ENCODE data around the gene GMDS.

The GMDS gene

DNA sequence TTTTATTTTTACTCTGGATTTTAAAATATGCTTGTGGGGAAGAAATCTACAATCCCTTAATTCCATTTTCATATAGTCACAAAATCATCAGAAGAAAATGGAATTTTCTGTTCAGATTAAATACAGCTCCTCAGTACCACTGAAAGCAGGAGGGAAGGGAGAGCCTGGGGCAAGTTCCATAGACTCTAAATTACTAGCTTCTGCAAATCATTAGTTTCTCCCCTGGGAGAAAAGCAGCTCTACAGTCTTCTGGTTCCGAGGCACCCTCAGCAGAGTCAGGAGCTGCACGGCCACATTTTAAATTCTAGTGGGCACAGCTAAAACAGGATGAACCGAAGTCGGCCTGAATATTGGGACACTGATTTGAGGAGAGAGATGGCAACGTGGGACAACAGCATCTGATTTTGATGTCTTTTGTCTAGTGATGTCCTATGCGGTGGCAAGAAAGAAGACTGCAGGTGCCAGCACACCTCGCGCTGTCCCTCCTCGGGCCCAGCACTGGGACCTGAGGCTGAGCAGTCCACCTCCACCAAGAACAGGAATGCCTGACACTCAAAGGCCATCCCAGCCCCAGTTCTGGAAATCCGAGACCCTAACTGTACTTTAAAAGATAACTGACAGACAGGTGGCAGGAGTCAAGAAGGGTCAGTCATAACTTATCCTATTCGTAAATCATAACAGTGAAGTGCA is 545.0 kb downstream of the GMDS start:
- Histone ChIP-seq H3K4me1 (ENCODE audit: control insufficient read depth, insufficient read depth, low read depth, low read length) (peaks cover 18% of the 10 kb centered on the region), H4K91ac (ENCODE audit: low read length) (no peak overlapping the region), H3K18ac (ENCODE audit: low read depth in 1 of 2, low read length in 2 of 2) (no peak overlapping the region), H3K27me3 (ENCODE audit: control insufficient read depth in 1 of 2, insufficient read depth in 1 of 2, low read length in 2 of 2) (peaks cover 0 to 4% of the 10 kb centered on the region in 2 experiments), H3K36me3 (ENCODE audit: control insufficient read depth in 1 of 2, insufficient read depth in 2 of 2, low read depth in 1 of 2, low read length in 2 of 2) (peaks cover 0 to 3% of the 10 kb centered on the region in 2 experiments), H2BK15ac (ENCODE audit: low read depth, poor library complexity, severe bottlenecking) (no peak overlapping the region), H3K14ac (ENCODE audit: low read length in 2 of 2) (no peak overlapping the region), H3K4me3 (ENCODE audit: insufficient read depth in 1 of 2, low read depth in 1 of 2, low read length in 2 of 2) (no peak overlapping the region), H3K9ac (ENCODE audit: low read length) (peak overlapping the region; percentile 46), H4K8ac (ENCODE audit: low read length) (no peak overlapping the region), H3K23ac (ENCODE audit: low read length in 2 of 2) (no peak overlapping the region), H2BK5ac (ENCODE audit: low read depth, low read length, poor library complexity, severe bottlenecking) (no peak overlapping the region), H3K27ac (ENCODE audit: low read length, poor library complexity, severe bottlenecking) (no peak overlapping the region), H3K4me2 (ENCODE audit: low read length, poor library complexity, severe bottlenecking) (no peak overlapping the region), H2BK12ac (ENCODE audit: low read length in 2 of 2) (no peak overlapping the region), H3K4ac (ENCODE audit: low read depth in 1 of 2, low read length in 2 of 2) (no peak overlapping the region), H3K9me3 (ENCODE audit: control insufficient read depth, low read length) (no peaks in the 10 kb centered on the region), H2BK120ac (ENCODE audit: low read depth, low read length) (no peak overlapping the region), H2AFZ (ENCODE audit: low read depth, low read length) (no peak overlapping the region), H2AK5ac (ENCODE audit: low read length, severe bottlenecking) (peak overlapping the region; percentile 42), H3K79me1 (replicated peaks; ENCODE audit: low read length, poor library complexity, severe bottlenecking) (no peaks in the 10 kb centered on the region)
- no peak for DNase-seq
- 94% methylated on average over 10 of the region's 11 CpGs for WGBS

DNA sequence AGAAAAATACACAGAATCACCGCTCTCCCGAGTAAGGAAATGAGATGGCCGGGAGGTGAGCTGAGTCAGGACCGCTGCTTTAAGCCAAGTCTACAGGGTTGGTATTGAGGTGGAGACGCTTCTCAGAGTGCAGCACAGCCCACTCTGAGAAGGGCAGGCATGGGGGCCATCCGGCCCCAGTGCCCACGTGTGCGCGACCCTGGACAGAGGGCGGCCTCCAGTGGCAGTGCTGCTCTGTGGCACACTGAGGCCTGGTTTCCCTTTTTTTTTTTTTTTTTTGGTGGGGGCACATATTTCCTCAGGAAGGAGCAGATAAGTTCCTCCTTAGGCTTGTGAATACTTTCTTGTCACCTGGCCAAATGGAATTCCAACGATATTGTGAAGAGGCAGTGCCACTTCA is 546.9 kb downstream of the GMDS start:
- Histone ChIP-seq H3K18ac (ENCODE audit: low read depth in 1 of 2, low read length in 2 of 2) (no peak overlapping the region), H2BK120ac (ENCODE audit: low read depth, low read length) (no peak overlapping the region), H3K27ac (ENCODE audit: low read length, poor library complexity, severe bottlenecking) (no peak overlapping the region), H3K27me3 (ENCODE audit: control insufficient read depth in 1 of 2, insufficient read depth in 1 of 2, low read length in 2 of 2) (peaks cover 0 to 4% of the 10 kb centered on the region in 2 experiments), H3K36me3 (ENCODE audit: control insufficient read depth in 1 of 2, insufficient read depth in 2 of 2, low read depth in 1 of 2, low read length in 2 of 2) (peaks cover 0 to 3% of the 10 kb centered on the region in 2 experiments), H2AK5ac (ENCODE audit: low read length, severe bottlenecking) (no peak overlapping the region), H3K4me2 (ENCODE audit: low read length, poor library complexity, severe bottlenecking) (no peak overlapping the region), H3K4me3 (ENCODE audit: insufficient read depth in 1 of 2, low read depth in 1 of 2, low read length in 2 of 2) (no peak overlapping the region), H4K91ac (ENCODE audit: low read length) (no peak overlapping the region), H3K9ac (ENCODE audit: low read length) (no peak overlapping the region), H2AFZ (ENCODE audit: low read depth, low read length) (no peak overlapping the region), H3K14ac (ENCODE audit: low read length in 2 of 2) (no peak overlapping the region), H3K4me1 (ENCODE audit: control insufficient read depth, insufficient read depth, low read depth, low read length) (peaks cover 13% of the 10 kb centered on the region), H3K4ac (ENCODE audit: low read depth in 1 of 2, low read length in 2 of 2) (no peak overlapping the region), H3K23ac (ENCODE audit: low read length in 2 of 2) (no peak overlapping the region), H3K9me3 (ENCODE audit: control insufficient read depth, low read length) (no peaks in the 10 kb centered on the region), H2BK15ac (ENCODE audit: low read depth, poor library complexity, severe bottlenecking) (no peak overlapping the region), H3K79me1 (replicated peaks; ENCODE audit: low read length, poor library complexity, severe bottlenecking) (no peaks in the 10 kb centered on the region), H2BK12ac (ENCODE audit: low read length in 2 of 2) (no peak overlapping the region), H4K8ac (ENCODE audit: low read length) (no peak overlapping the region), H2BK5ac (ENCODE audit: low read depth, low read length, poor library complexity, severe bottlenecking) (no peak overlapping the region)
- no peak for DNase-seq
- WGBS = 93% methylated on average over 11 of the region's 11 CpGs

DNA sequence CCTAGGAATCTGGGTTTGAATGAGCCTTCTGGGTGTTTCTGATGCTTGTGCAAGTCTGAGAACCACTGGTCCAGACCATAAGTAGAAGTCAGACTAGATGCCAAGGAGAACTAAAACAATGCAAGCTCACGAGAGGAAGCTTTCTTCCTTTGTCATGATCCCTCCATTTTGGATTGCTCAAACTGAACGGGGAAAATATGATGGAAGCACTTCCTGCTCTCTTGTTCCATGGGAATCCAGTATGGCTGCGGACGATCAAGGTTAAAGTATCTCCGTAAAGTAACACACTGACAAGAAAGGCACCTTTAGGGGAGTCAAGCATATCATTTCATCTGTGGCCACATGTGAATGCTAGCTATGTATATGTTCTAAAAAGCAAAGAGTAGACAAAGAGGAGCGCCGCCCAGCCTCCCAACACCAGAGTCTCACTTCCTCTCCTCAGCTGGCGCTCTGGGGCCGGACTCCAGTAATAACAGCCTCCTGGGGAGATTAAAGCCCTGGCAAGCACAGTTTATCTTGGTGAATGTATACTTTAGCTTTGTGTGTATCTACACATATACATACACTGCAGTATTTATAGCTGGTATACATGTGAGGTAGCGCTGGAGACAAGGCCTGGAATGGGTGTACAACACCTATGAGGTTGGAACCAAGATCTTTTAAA is 547.6 kb downstream of the GMDS start:
- WGBS = 88% methylated on average over 6 of the region's 10 CpGs
- Histone ChIP-seq H3K9ac (ENCODE audit: low read length) (no peak overlapping the region), H3K27ac (ENCODE audit: low read length, poor library complexity, severe bottlenecking) (no peak overlapping the region)

DNA sequence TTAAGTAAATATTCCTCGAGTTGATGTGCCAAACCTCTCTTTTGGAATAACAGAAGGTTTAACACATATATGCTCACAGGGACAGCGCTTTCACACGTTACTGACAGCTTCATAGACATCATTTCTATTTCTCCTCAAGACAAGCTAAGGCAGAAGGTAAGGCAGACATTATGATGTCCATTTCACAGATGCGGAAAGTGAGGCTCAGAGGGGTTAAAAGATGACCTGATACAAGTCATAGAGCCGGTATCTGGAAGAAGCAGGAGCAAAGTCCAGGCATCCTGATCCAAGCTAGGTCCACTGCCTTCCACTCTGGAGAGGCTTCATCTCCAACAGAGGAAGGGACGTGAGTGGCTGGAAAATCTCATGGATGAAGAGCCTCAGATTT is 548.9 kb downstream of the GMDS start:
- Histone ChIP-seq H3K9me3 (ENCODE audit: control insufficient read depth, low read length) (no peaks in the 10 kb centered on the region), H3K4me3 (ENCODE audit: insufficient read depth in 1 of 2, low read depth in 1 of 2, low read length in 2 of 2) (no peak overlapping the region), H3K36me3 (ENCODE audit: control insufficient read depth in 1 of 2, insufficient read depth in 2 of 2, low read depth in 1 of 2, low read length in 2 of 2) (peaks cover 0 to 3% of the 10 kb centered on the region in 2 experiments), H3K79me1 (replicated peaks; ENCODE audit: low read length, poor library complexity, severe bottlenecking) (no peaks in the 10 kb centered on the region), H2BK120ac (ENCODE audit: low read depth, low read length) (no peak overlapping the region), H2AFZ (ENCODE audit: low read depth, low read length) (no peak overlapping the region), H3K14ac (ENCODE audit: low read length in 2 of 2) (no peak overlapping the region), H2BK12ac (ENCODE audit: low read length in 2 of 2) (no peak overlapping the region), H3K9ac (ENCODE audit: low read length) (no peak overlapping the region), H3K4me2 (ENCODE audit: low read length, poor library complexity, severe bottlenecking) (no peak overlapping the region), H4K8ac (ENCODE audit: low read length) (no peak overlapping the region), H3K4ac (ENCODE audit: low read depth in 1 of 2, low read length in 2 of 2) (no peak overlapping the region), H2AK5ac (ENCODE audit: low read length, severe bottlenecking) (no peak overlapping the region), H4K91ac (ENCODE audit: low read length) (no peak overlapping the region), H2BK5ac (ENCODE audit: low read depth, low read length, poor library complexity, severe bottlenecking) (no peak overlapping the region), H3K27me3 (ENCODE audit: control insufficient read depth in 1 of 2, insufficient read depth in 1 of 2, low read length in 2 of 2) (peaks cover 0 to 4% of the 10 kb centered on the region in 2 experiments), H3K4me1 (ENCODE audit: control insufficient read depth, insufficient read depth, low read depth, low read length) (peaks cover 3% of the 10 kb centered on the region), H3K23ac (ENCODE audit: low read length in 2 of 2) (no peak overlapping the region), H3K27ac (ENCODE audit: low read length, poor library complexity, severe bottlenecking) (no peak overlapping the region), H2BK15ac (ENCODE audit: low read depth, poor library complexity, severe bottlenecking) (no peak overlapping the region), H3K18ac (ENCODE audit: low read depth in 1 of 2, low read length in 2 of 2) (no peak overlapping the region)
- 89% methylated on average over 6 of the region's 6 CpGs for WGBS
- DNase-seq = no peak

More for the DNA sequence above, 547.6 kb downstream of the GMDS start:
- no peaks in the 10 kb centered on the region for H3K79me1 ChIP-seq (replicated peaks; ENCODE audit: low read length, poor library complexity, severe bottlenecking)
- no peak for DNase-seq
- peaks cover 8% of the 10 kb centered on the region for H3K4me1 ChIP-seq (ENCODE audit: control insufficient read depth, insufficient read depth, low read depth, low read length)
- no peaks in the 10 kb centered on the region for H3K9me3 ChIP-seq (ENCODE audit: control insufficient read depth, low read length)
- no peak overlapping the region for H3K14ac ChIP-seq (ENCODE audit: low read length in 2 of 2)
- no peak overlapping the region for H4K91ac ChIP-seq (ENCODE audit: low read length)
- no peak overlapping the region for H3K4me3 ChIP-seq (ENCODE audit: insufficient read depth in 1 of 2, low read depth in 1 of 2, low read length in 2 of 2)
- H2BK5ac ChIP-seq (ENCODE audit: low read depth, low read length, poor library complexity, severe bottlenecking) = no peak overlapping the region
- H2AK5ac ChIP-seq (ENCODE audit: low read length, severe bottlenecking) = no peak overlapping the region
- H3K36me3 ChIP-seq (ENCODE audit: control insufficient read depth in 1 of 2, insufficient read depth in 2 of 2, low read depth in 1 of 2, low read length in 2 of 2) = peaks cover 0 to 3% of the 10 kb centered on the region in 2 experiments
- H3K4me2 ChIP-seq (ENCODE audit: low read length, poor library complexity, severe bottlenecking) = no peak overlapping the region
- H2BK12ac ChIP-seq (ENCODE audit: low read length in 2 of 2) = no peak overlapping the region
- H3K18ac ChIP-seq (ENCODE audit: low read depth in 1 of 2, low read length in 2 of 2) = no peak overlapping the region
- no peak overlapping the region for H2BK15ac ChIP-seq (ENCODE audit: low read depth, poor library complexity, severe bottlenecking)
- H3K4ac ChIP-seq (ENCODE audit: low read depth in 1 of 2, low read length in 2 of 2) = no peak overlapping the region
- peaks cover 0 to 4% of the 10 kb centered on the region in 2 experiments for H3K27me3 ChIP-seq (ENCODE audit: control insufficient read depth in 1 of 2, insufficient read depth in 1 of 2, low read length in 2 of 2)
- no peak overlapping the region for H2BK120ac ChIP-seq (ENCODE audit: low read depth, low read length)
- no peak overlapping the region for H2AFZ ChIP-seq (ENCODE audit: low read depth, low read length)
- H3K23ac ChIP-seq (ENCODE audit: low read length in 2 of 2) = no peak overlapping the region
- H4K8ac ChIP-seq (ENCODE audit: low read length) = no peak overlapping the region

All from mesenchymal stem cell (in vitro differentiated cells and primary cell).